ENCODE results near the gene FBXO7. TPM values are rescaled to one million over a fixed set of nuclear protein-coding genes. Genes with fewer than 3 reads are reported as not detected.

FBXO7 gene
- total and polyA plus RNA-seq, 2 of the 4 experiments (the other 2 are of a cell fraction) = 71.5 TPM

GRCh38 chr22:32515084-32515483 lies 40.5 kb downstream of the FBXO7 start:
- Histone ChIP-seq H3K9me3 (ENCODE audit: control insufficient read depth, insufficient read depth, low read length) (no peaks in the 10 kb centered on the region), H3K4me2 (ENCODE audit: low read depth, low read length) (no peak overlapping the region), H3K79me1 (ENCODE audit: low read depth in 1 of 2, low read length in 2 of 2) (no peaks in the 10 kb centered on the region), H3K23ac (ENCODE audit: low read depth, low read length) (no peak overlapping the region), H3K4me3 (ENCODE audit: insufficient read depth, low read depth, low read length) (no peak overlapping the region), H2BK5ac (ENCODE audit: low read depth, low read length, poor library complexity, severe bottlenecking) (no peak overlapping the region), H2AK5ac (ENCODE audit: low read depth, low read length) (no peak overlapping the region), H3K18ac (ENCODE audit: low read depth, low read length) (no peak overlapping the region), H3K4me1 (ENCODE audit: control insufficient read depth, insufficient read depth, low read length) (no peaks in the 10 kb centered on the region), H3K9me1 (ENCODE audit: insufficient read depth, low read length) (0 out of 2 replicates have a peak, but pooled peaks cover 2% of the 10 kb centered on the region), H2BK15ac (ENCODE audit: low read depth, low read length) (no peak overlapping the region), H3K9ac (ENCODE audit: low read depth, low read length) (no peak overlapping the region), H4K20me1 (ENCODE audit: insufficient read depth, low read length) (no peaks in the 10 kb centered on the region), H4K5ac (ENCODE audit: low read depth, low read length) (no peak overlapping the region), H2AFZ (replicated peaks; ENCODE audit: low read length, poor library complexity) (no peak overlapping the region), H4K91ac (ENCODE audit: insufficient read depth, low read depth, low read length) (no peak overlapping the region), H2AK9ac (replicated peaks; ENCODE audit: low read depth, low read length, poor library complexity) (no peak overlapping the region), H3K14ac (replicated peaks; ENCODE audit: low read depth, low read length) (no peak overlapping the region), H4K8ac (ENCODE audit: low read depth in 2 of 2, low read length in 2 of 2) (no peak overlapping the region), H2BK120ac (ENCODE audit: low read depth, low read length) (no peak overlapping the region), H3K56ac (ENCODE audit: extremely low read depth, insufficient read depth, low read length) (no peak overlapping the region), H3K4ac (ENCODE audit: low read depth, low read length) (no peak overlapping the region), H3K27ac (ENCODE audit: insufficient read depth, low read length) (no peak overlapping the region), H3K36me3 (ENCODE audit: control insufficient read depth, insufficient read depth, low read length) (no peaks in the 10 kb centered on the region; the same call in 1 of the 2 replicates), H3K27me3 (ENCODE audit: control insufficient read depth, insufficient read depth, low read length) (no peaks in the 10 kb centered on the region), H2BK20ac (ENCODE audit: low read depth, low read length) (no peak overlapping the region)
- BruUV-seq (replicated peaks) = no TSS peak
- no peak for TF ChIP-seq BHLHE40 (IDR thresholded peaks at IDR 0.05; ENCODE audit: low read depth, low read length)
- TF ChIP-seq FOS (IDR thresholded peaks at IDR 0.05; ENCODE audit: low read depth, low read length) = no peak
- no peak for TF ChIP-seq USF2 (IDR thresholded peaks at IDR 0.05; ENCODE audit: low read depth, low read length)
- no peak for TF ChIP-seq MXI1 (IDR thresholded peaks at IDR 0.05; ENCODE audit: borderline replicate concordance, low read depth, low read length)
- TF ChIP-seq MAZ (IDR thresholded peaks at IDR 0.05; ENCODE audit: borderline replicate concordance, low read depth, low read length) = no peak
- TF ChIP-seq RAD21 (IDR thresholded peaks at IDR 0.05; ENCODE audit: low read length) = no peak
- no peak for TF ChIP-seq NFE2L2 (IDR thresholded peaks at IDR 0.05; ENCODE audit: low read depth, low read length)
- no peak for TF ChIP-seq CEBPB (IDR thresholded peaks at IDR 0.05; ENCODE audit: low read depth, low read length)
- TF ChIP-seq MAFK (IDR thresholded peaks at IDR 0.05; ENCODE audit: low read depth, low read length) = no peak
- DNase-seq (no peak), ATAC-seq (ENCODE audit: low read depth) (no peak)
- intact Hi-C loops (cut with micrococcal nuclease) = no loop called here
- dilution Hi-C loops (cut with HindIII; ENCODE audit: low sequenced_read_pairs, unreplicated experiment) = no loop called here
- in situ Hi-C loops (cut with MboI; ENCODE audit: low sequenced_read_pairs) = no loop called here
- POLR2A ChIA-PET (ENCODE audit: unreplicated experiment) = no interaction called here
- WGBS, 2 experiments (ENCODE audit: extremely low coverage in 2 of 2, insufficient read length in 1 of 2) = no CpG with 5 or more reads among the region's 2 CpGs
- CTCF ChIA-PET = no interaction called here
